Glutamatergic neuron (in vitro differentiated cells): ENCODE measurements around the gene COG6. TPM values are rescaled to one million over a fixed set of nuclear protein-coding genes. Genes with fewer than 3 reads are reported as not detected.

ENCODE experiments used
- DNase-seq: peaks from one replicate; pipeline ENCODE4 v3.0.0; 2022
- H3K27ac Mint-ChIP-seq: one replicate; pipeline ENCODE4 v1.8.0; 2020; ENCODE audit warnings: mild to moderate bottlenecking, mixed read lengths, inconsistent platforms; ENCODE audit not compliant: unreplicated experiment
- H3K27me3 Mint-ChIP-seq: one replicate; pipeline ENCODE4 v1.8.0; 2020; ENCODE audit warnings: mild to moderate bottlenecking, moderate library complexity, mixed read lengths, inconsistent platforms; ENCODE audit not compliant: unreplicated experiment
- H3K36me3 Mint-ChIP-seq: one replicate; pipeline ENCODE4 v1.8.0; 2020; ENCODE audit warnings: mild to moderate bottlenecking, mixed read lengths, inconsistent platforms; ENCODE audit not compliant: unreplicated experiment
- H3K4me1 Mint-ChIP-seq: one replicate; pipeline ENCODE4 v1.8.0; 2020; ENCODE audit warnings: mild to moderate bottlenecking, low read depth, mixed read lengths, inconsistent platforms; ENCODE audit not compliant: unreplicated experiment
- H3K4me3 Mint-ChIP-seq: one replicate; pipeline ENCODE4 v1.8.0; 2020; ENCODE audit warnings: mild to moderate bottlenecking, mixed read lengths, inconsistent platforms; ENCODE audit not compliant: unreplicated experiment
- H3K9me3 Mint-ChIP-seq: one replicate; pipeline ENCODE4 v1.8.0; 2020; ENCODE audit warnings: mild to moderate bottlenecking, moderate library complexity, mixed read lengths, inconsistent platforms; ENCODE audit not compliant: unreplicated experiment
- total RNA-seq: library from RNA; stranded (reverse); fragmentation: NEBNext Ultra II Directional; extraction: Animal tissue kit (Norgen Biotek cat#: 25700); gene quantifications from one replicate; pipeline ENCODE4 v1.2.1, GENCODE V29; 2021; ENCODE audit not compliant: unreplicated experiment
- TF ChIP-seq, protein P1 (sequence below): fragments of 200-600 bp; sonication (generic); IDR thresholded peaks from one replicate; pipeline ENCODE4 v1.5.0; 2021; ENCODE audit not compliant: partially characterized antibody, unreplicated experiment

Gene COG6
- total RNA-seq, 1 donor from 2014 or later, result 25.5 TPM

DNA sequence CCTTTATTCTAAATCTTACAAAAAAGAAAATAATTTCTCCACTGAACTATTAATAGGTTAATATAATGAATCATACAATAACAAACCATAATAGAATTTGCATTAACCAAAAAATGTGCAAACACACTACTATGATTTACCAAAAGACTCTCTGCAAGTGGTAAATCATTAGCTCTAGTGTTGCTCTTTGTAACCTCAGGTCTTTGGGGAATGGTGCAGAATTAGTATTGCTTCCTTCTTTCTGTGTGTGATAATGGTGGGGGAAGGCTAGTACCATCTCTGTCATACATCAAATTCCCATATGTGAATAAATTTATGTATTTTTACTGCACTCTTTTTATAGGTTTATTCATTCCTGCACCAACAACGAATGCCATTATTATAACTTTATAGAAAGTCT, 105.1 kb downstream of the COG6 start:
- H3K36me3 Mint-ChIP-seq, result no peaks in the 10 kb centered on the region
- no peak overlapping the region for H3K27ac Mint-ChIP-seq
- peaks cover 4% of the 10 kb centered on the region for H3K4me1 Mint-ChIP-seq
- H3K27me3 Mint-ChIP-seq, result no peaks in the 10 kb centered on the region
- TF ChIP-seq, protein P1, sequence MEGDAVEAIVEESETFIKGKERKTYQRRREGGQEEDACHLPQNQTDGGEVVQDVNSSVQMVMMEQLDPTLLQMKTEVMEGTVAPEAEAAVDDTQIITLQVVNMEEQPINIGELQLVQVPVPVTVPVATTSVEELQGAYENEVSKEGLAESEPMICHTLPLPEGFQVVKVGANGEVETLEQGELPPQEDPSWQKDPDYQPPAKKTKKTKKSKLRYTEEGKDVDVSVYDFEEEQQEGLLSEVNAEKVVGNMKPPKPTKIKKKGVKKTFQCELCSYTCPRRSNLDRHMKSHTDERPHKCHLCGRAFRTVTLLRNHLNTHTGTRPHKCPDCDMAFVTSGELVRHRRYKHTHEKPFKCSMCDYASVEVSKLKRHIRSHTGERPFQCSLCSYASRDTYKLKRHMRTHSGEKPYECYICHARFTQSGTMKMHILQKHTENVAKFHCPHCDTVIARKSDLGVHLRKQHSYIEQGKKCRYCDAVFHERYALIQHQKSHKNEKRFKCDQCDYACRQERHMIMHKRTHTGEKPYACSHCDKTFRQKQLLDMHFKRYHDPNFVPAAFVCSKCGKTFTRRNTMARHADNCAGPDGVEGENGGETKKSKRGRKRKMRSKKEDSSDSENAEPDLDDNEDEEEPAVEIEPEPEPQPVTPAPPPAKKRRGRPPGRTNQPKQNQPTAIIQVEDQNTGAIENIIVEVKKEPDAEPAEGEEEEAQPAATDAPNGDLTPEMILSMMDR, result no peak
- H3K9me3 Mint-ChIP-seq, result peaks cover 1% of the 10 kb centered on the region
- no peak for DNase-seq
- H3K4me3 Mint-ChIP-seq, result no peak overlapping the region

DNA sequence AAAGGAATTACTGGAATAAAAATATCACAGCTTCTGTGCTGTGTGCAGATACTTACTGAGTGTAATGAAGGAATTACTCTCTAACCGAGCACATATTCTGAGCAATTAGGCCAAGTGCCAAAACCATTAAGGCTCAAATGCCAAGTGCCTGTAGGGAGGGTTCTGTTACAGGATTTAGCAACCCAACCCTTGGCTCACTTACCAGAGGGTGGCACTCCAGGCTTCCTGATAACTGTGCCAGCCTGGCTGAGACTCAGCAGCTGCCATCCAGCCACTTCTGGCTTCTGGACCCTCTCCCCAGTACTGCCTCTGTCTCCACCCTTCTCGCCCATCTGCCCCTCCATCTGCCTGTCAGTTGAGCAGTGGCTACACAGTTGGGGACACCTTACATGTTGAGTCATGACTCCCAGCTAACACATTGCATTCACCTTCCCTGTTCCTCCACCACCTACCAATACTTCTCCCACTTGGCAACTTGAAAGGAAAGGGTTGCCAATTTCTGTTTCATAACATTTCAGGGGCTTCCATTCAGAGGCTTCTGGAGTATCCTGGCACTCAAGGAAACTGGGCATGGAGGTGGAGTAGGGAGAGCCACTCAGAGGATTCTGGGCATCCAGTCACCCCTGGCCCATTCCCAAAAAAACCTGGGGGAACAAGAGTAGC, 110.5 kb downstream of the COG6 start:
- Mint-ChIP-seq H3K27me3 (peaks cover 2% of the 10 kb centered on the region), H3K36me3 (peaks cover 3% of the 10 kb centered on the region), H3K4me1 (peaks cover 11% of the 10 kb centered on the region), H3K4me3 (no peak overlapping the region), H3K27ac (peak overlapping the region; percentile 69), H3K9me3 (peaks cover 2% of the 10 kb centered on the region)
- DNase-seq, result peak; percentile 51
- TF ChIP-seq, protein P1, result no peak

DNA sequence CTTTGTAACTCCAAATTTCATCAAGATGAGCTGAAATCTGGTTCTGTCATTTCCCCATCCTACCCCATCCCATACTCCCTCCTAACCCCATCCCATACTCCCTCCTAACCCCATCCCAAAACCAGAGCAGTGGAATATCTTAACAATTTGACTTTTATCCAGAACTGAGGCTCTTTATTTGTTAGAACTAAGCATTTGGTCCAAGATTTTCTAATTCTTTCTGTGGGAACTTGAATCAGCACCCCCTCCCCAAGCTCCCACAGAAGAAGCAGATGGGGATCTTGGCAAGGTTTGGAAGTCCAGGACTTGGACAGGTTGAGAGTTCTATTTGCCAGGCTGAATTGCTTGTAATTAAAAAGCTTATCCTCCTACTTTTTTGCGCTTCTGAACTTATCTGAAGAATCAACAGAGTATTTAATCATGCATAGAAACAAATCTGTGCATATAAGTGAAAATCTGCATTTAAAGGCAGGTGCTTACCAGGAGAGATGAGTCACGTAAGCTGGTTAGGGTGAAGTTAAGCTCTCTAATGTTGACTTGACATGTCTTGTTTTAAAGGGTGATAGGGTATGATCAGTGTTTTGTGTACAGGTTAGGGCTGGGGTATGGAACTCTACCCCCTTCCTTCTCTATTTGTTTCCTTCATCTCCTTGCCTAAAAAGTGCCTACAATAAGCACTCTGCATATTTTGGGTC, 111.1 kb downstream of the COG6 start:
- peaks cover 2% of the 10 kb centered on the region for H3K27me3 Mint-ChIP-seq

DNA sequence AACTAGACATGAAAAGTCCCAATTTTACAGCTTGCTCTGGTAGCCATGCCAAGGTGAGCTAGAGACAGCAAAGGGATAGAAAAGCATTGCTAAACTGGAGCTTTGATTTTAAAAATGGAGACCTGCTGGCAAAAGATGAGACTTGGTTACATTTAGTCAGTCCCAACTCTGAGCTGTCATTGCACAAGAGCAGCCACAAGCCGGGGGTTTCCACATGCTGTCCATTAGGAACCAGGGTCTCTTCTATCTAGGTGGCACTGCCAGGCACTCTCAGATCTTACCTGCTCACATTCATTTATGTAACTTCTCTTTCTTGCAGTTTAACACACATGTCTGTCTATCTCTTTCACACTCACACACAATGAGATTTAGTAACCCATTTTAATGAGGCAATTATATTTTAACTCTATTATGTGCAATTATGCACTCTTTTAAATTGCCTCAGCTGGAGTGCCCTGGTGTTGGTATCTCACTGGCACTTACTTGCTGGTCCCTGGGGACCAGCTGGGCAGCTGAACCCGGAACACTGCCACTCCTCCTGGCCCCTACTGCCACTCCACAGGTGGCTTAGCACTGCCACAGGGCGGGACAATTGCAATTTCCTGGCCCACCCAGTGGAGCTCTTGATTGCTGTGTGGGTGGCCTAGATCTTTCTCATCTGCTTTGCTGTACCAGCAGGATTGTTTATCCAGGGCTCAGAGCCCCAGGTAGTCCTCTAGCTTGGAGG, 112.5 kb downstream of the COG6 start:
- no peak for DNase-seq
- H3K4me1 Mint-ChIP-seq, result peaks cover 11% of the 10 kb centered on the region
- no peak overlapping the region for H3K4me3 Mint-ChIP-seq
- peaks cover 2% of the 10 kb centered on the region for H3K9me3 Mint-ChIP-seq
- H3K27me3 Mint-ChIP-seq, result peaks cover 2% of the 10 kb centered on the region
- TF ChIP-seq, protein P1, result no peak
- H3K36me3 Mint-ChIP-seq, result peaks cover 3% of the 10 kb centered on the region
- no peak overlapping the region for H3K27ac Mint-ChIP-seq

More for the DNA sequence above, 111.1 kb downstream of the COG6 start:
- H3K36me3 Mint-ChIP-seq, result peaks cover 3% of the 10 kb centered on the region
- TF ChIP-seq, protein P1, result no peak
- H3K4me3 Mint-ChIP-seq, result no peak overlapping the region
- peak overlapping the region; percentile 26 for H3K27ac Mint-ChIP-seq
- no peak for DNase-seq
- H3K9me3 Mint-ChIP-seq, result peaks cover 2% of the 10 kb centered on the region
- H3K4me1 Mint-ChIP-seq, result peaks cover 11% of the 10 kb centered on the region
